Small intestine (tissue), 7 donors: ENCODE data around the gene DST. TPM values are rescaled to one million over a fixed set of nuclear protein-coding genes. Genes with fewer than 3 reads are reported as not detected.

Experiments
- DNase-seq, 2 donors: peaks; one replicate each; pipeline versions ENCODE4 v3.0.0 to v3.0.0-alpha.2; 2013
- FAIRE-seq: peaks from 2 replicates; lab custom pipeline; 2012; peaks lifted over from hg19 to GRCh38; lab: Jason Lieb, UNC
- H3K27ac ChIP-seq, 3 donors: one replicate each; pipeline ENCODE4 v1.5.1; 2013; ENCODE audit warnings: low read length in 2 of 3, mild to moderate bottlenecking in 2 of 3, control low read depth in 1 of 3, inconsistent platforms in 1 of 3, low read depth in 1 of 3, moderate library complexity in 1 of 3
- H3K27me3 ChIP-seq, 3 donors: one replicate each; pipeline ENCODE4 v1.6.1; 2013; ENCODE audit warnings: low read length in 3 of 3, inconsistent platforms in 1 of 3; ENCODE audit not compliant: control insufficient read depth in 3 of 3, insufficient read depth in 3 of 3
- H3K36me3 ChIP-seq, 3 donors: one replicate each; pipeline ENCODE4 v1.6.1; 2013; ENCODE audit warnings: low read length in 3 of 3, inconsistent platforms in 1 of 3, low read depth in 1 of 3, mild to moderate bottlenecking in 1 of 3, moderate library complexity in 1 of 3; ENCODE audit not compliant: control insufficient read depth in 3 of 3, insufficient read depth in 2 of 3
- H3K4me1 ChIP-seq, 3 donors: one replicate each; pipeline ENCODE4 v1.6.1; 2013; ENCODE audit warnings: low read length in 2 of 3, inconsistent platforms in 1 of 3, low read depth in 1 of 3, mild to moderate bottlenecking in 1 of 3, moderate library complexity in 1 of 3; ENCODE audit not compliant: control insufficient read depth in 3 of 3, insufficient read depth in 2 of 3
- H3K4me3 ChIP-seq, 3 donors: one replicate each; pipeline ENCODE4 v1.5.1; 2013; ENCODE audit warnings: low read length in 3 of 3, control low read depth in 1 of 3, inconsistent platforms in 1 of 3, low read depth in 1 of 3, mild to moderate bottlenecking in 1 of 3, moderate library complexity in 1 of 3
- H3K9me3 ChIP-seq, 2 donors: one replicate each; pipeline ENCODE4 v1.6.1; 2013; ENCODE audit warnings: low read depth in 1 of 2, low read length in 1 of 2; ENCODE audit not compliant: control insufficient read depth in 2 of 2, insufficient read depth in 1 of 2
- WGBS, 3 donors: extraction: QIAGEN DNeasy Blood & Tissue Kit; methylation state at CpG; one replicate each; pipeline ENCODE4 v1.1.7; 2013; 5-methylcytosine and 5-hydroxymethylcytosine counted together
- polyA plus RNA-seq, 4 donors: library from polyadenylated mRNA; stranded (reverse) in 3 of 4; unstranded in 1 of 4; fragments of 200-250 nt in 3 of 4; fragments of 120-200 nt in 1 of 4; gene quantifications; one replicate each; pipeline versions ENCODE4 v1.2.1 to v1.2.3, GENCODE V29; 2013
- donor health status: healthy with polysubstance abuse.
- donor health status: control.
- donor health status: control.
- donor health status: Bipolar disorder and iron deficiency.
- donor health status: healthy.

DST gene
- polyA plus RNA-seq, 4 donors, result 40.5 to 192 (median 78.2) TPM

GRCh38 chr6:56524891-56525703 is 117.6 kb downstream of the DST start:
- Histone ChIP-seq H3K4me3 (no peak overlapping the region), H3K9me3 (no peaks in the 10 kb centered on the region), H3K27me3 (no peaks in the 10 kb centered on the region), H3K4me1 (peaks cover 0 to 10% (median 0%) of the 10 kb centered on the region in 3 donors), H3K36me3 (peaks cover 0 to 13% (median 13%) of the 10 kb centered on the region in 3 donors), H3K27ac (peak overlapping the region in 2 of 3 donors; percentile 39 to 64)
- DNase-seq (no peak), FAIRE-seq (no peak)
- WGBS, 3 donors, result 49 to 69% (median 63%) methylated on average over 4 of the region's 4 CpGs

- H3K4me1 ChIP-seq, result peaks cover 0 to 10% (median 5%) of the 10 kb centered on the region in 3 donors
These were observed 120.0 kb downstream of the DST start for GRCh38 chr6:56522495-56523270.

GRCh38 chr6:56521976-56522375 is 120.7 kb downstream of the DST start:
- no peak for FAIRE-seq
- Histone ChIP-seq H3K4me1 (peaks cover 0 to 10% (median 5%) of the 10 kb centered on the region in 3 donors), H3K9me3 (no peaks in the 10 kb centered on the region), H3K27ac (peak overlapping the region in 1 of 3 donors; percentile 39), H3K4me3 (no peak overlapping the region), H3K27me3 (no peaks in the 10 kb centered on the region), H3K36me3 (peaks cover 0 to 14% (median 6%) of the 10 kb centered on the region in 3 donors)
- peak in 1 of 2 donors; percentile 21 for DNase-seq
- WGBS, 3 donors, result 49 to 51% (median 50%) methylated on average over 2 of the region's 2 CpGs

More at GRCh38 chr6:56522495-56523270, 120.0 kb downstream of the DST start:
- Histone ChIP-seq H3K4me3 (no peak overlapping the region), H3K9me3 (no peaks in the 10 kb centered on the region), H3K36me3 (peaks cover 0 to 16% (median 9%) of the 10 kb centered on the region in 3 donors), H3K27me3 (no peaks in the 10 kb centered on the region), H3K27ac (peak overlapping the region in 1 of 3 donors; percentile 39)
- FAIRE-seq (no peak), DNase-seq (peak in 1 of 2 donors; percentile 15)
- WGBS, 3 donors, result 75 to 83% (median 77%) methylated on average over 3 of the region's 3 CpGs

- DNase-seq (peak; percentile 15 to 72), FAIRE-seq (peak; percentile 59)
- no peaks in the 10 kb centered on the region for H3K9me3 ChIP-seq
- H3K27me3 ChIP-seq, result no peaks in the 10 kb centered on the region
- 17 to 63% (median 45%) methylated on average over 2 of the region's 2 CpGs for WGBS, 3 donors
- peaks cover 0 to 13% (median 5%) of the 10 kb centered on the region in 3 donors for H3K36me3 ChIP-seq
- H3K4me1 ChIP-seq, result peaks cover 0 to 10% (median 5%) of the 10 kb centered on the region in 3 donors
- no peak overlapping the region for H3K4me3 ChIP-seq
- no peak overlapping the region for H3K27ac ChIP-seq
These were observed 121.2 kb downstream of the DST start for GRCh38 chr6:56521454-56521853.

- Histone ChIP-seq H3K4me1 (peaks cover 0 to 10% (median 9%) of the 10 kb centered on the region in 3 donors), H3K36me3 (peaks cover 0 to 9% (median 2%) of the 10 kb centered on the region in 3 donors), H3K27me3 (no peaks in the 10 kb centered on the region), H3K4me3 (no peak overlapping the region), H3K9me3 (no peaks in the 10 kb centered on the region), H3K27ac (no peak overlapping the region)
- WGBS, 3 donors, result 93 to 97% (median 97%) methylated on average over 1 of the region's 1 CpG
- no peak for FAIRE-seq
- DNase-seq, result no peak
These were observed 122.5 kb downstream of the DST start for GRCh38 chr6:56520218-56520617.

- no peaks in the 10 kb centered on the region for H3K9me3 ChIP-seq
- DNase-seq (peak in 1 of 2 donors; percentile 15), FAIRE-seq (no peak)
- H3K4me3 ChIP-seq, result no peak overlapping the region
- H3K36me3 ChIP-seq, result peaks cover 0 to 9% (median 2%) of the 10 kb centered on the region in 3 donors
- H3K27me3 ChIP-seq, result no peaks in the 10 kb centered on the region
- no peak overlapping the region for H3K27ac ChIP-seq
- peaks cover 0 to 10% (median 9%) of the 10 kb centered on the region in 3 donors for H3K4me1 ChIP-seq
- WGBS, 3 donors, result 32 to 59% (median 34%) methylated on average over 5 of the region's 5 CpGs
These were observed 123.5 kb downstream of the DST start for GRCh38 chr6:56518995-56519767.

GRCh38 chr6:56517155-56517745 is 125.4 kb downstream of the DST start:
- Histone ChIP-seq H3K4me1 (peaks cover under 1 to 9% (median 3%) of the 10 kb centered on the region in 3 donors), H3K4me3 (no peak overlapping the region), H3K36me3 (peaks cover 0 to 16% (median 4%) of the 10 kb centered on the region in 3 donors), H3K9me3 (no peaks in the 10 kb centered on the region), H3K27me3 (no peaks in the 10 kb centered on the region), H3K27ac (no peak overlapping the region)
- DNase-seq, result no peak
- 60 to 82% (median 79%) methylated on average over 5 of the region's 5 CpGs for WGBS, 3 donors
- no peak for FAIRE-seq
